Measurements from ENCODE around the gene DMD.

DNA sequence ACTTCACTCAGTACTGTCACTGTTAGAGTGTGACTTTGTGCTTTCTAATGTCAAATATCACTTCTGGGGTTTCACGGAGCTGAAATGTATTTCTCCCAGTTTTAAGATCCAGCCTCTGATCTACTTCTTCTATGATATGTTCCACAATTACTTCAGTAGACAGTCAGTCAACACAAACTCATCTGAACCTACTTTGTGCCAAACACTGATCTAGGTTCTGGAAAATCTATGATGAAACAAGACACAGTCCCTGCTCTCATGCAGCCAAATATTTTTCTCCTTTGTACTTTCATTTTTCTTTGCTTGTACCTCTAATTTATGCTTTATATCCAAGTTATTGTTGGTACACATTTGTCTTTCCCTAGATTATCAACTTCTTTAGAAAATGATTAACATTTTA is 1498.2 kb downstream of the DMD start:
- TF ChIP-seq, protein P1, sequence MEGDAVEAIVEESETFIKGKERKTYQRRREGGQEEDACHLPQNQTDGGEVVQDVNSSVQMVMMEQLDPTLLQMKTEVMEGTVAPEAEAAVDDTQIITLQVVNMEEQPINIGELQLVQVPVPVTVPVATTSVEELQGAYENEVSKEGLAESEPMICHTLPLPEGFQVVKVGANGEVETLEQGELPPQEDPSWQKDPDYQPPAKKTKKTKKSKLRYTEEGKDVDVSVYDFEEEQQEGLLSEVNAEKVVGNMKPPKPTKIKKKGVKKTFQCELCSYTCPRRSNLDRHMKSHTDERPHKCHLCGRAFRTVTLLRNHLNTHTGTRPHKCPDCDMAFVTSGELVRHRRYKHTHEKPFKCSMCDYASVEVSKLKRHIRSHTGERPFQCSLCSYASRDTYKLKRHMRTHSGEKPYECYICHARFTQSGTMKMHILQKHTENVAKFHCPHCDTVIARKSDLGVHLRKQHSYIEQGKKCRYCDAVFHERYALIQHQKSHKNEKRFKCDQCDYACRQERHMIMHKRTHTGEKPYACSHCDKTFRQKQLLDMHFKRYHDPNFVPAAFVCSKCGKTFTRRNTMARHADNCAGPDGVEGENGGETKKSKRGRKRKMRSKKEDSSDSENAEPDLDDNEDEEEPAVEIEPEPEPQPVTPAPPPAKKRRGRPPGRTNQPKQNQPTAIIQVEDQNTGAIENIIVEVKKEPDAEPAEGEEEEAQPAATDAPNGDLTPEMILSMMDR (IDR thresholded peaks at IDR 0.05; ENCODE audit: poor library complexity, severe bottlenecking), result no peak
- TF ChIP-seq EZH2 (IDR thresholded peaks at IDR 0.05; ENCODE audit: borderline replicate concordance, insufficient read depth, low read length, poor library complexity, severe bottlenecking) (no peak), POLR2AphosphoS5 (IDR thresholded peaks at IDR 0.05) (no peak)
